GM06990 (cell line): ENCODE measurements around the gene GDPD2.

Experiments used
- DNase-seq: peaks from one replicate; pipeline ENCODE4 v3.0.0-alpha.2; 2011; ENCODE audit not compliant: insufficient read length; ENCODE audit errors: extremely low read depth
- H3K27me3 ChIP-seq: replicated peaks from 2 replicates; pipeline ENCODE4 v1.6.0; 2011; ENCODE audit warnings: low read length; ENCODE audit not compliant: control insufficient read depth, insufficient read depth
- H3K36me3 ChIP-seq: 2 replicates; pipeline ENCODE4 v1.5.1; 2011; ENCODE audit warnings: low read length; ENCODE audit not compliant: control insufficient read depth, insufficient read depth
- H3K4me3 ChIP-seq: replicated peaks from 2 replicates; pipeline ENCODE4 v1.5.1; 2011; ENCODE audit warnings: low read depth, mild to moderate bottlenecking, control low read depth, low read length
- CTCF ChIP-seq: IDR thresholded peaks from 2 replicates; pipeline ENCODE4 v1.5.1; 2011; ENCODE audit warnings: low read length, control low read depth, mild to moderate bottlenecking, inconsistent platforms; ENCODE audit not compliant: insufficient read depth, poor library complexity, severe bottlenecking

Gene GDPD2

GRCh38 chrX:70456256-70456655 is 33.1 kb downstream of the GDPD2 start:
- no peak overlapping the region for H3K4me3 ChIP-seq
- no peaks in the 10 kb centered on the region for H3K27me3 ChIP-seq
- no peak for TF ChIP-seq CTCF
- DNase-seq = no peak
- no peaks in the 10 kb centered on the region for H3K36me3 ChIP-seq

GRCh38 chrX:70461026-70461425 is 37.9 kb downstream of the GDPD2 start:
- no peaks in the 10 kb centered on the region for H3K27me3 ChIP-seq
- H3K36me3 ChIP-seq = no peaks in the 10 kb centered on the region
- DNase-seq = no peak
- TF ChIP-seq CTCF = no peak
- no peak overlapping the region for H3K4me3 ChIP-seq

DNA sequence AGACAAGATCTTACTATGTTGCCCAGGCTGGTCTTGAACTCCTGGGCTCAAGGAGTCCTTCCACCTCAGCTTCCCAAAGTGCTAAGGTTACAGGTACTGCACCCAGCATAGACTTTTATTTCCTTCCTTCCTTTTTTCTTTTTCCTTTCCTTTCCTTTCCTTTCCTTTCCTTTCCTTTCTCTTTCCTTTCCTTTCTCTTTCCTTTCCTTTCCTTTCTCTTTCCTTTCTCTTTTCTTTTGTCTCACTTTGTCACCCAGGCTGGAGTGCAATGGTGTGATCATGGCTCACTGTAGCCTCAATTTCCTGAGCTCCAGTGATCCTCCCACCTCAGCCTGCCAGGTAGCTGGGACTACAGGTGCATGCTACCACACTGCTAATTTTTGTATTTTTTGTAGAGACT is 40.9 kb downstream of the GDPD2 start:
- DNase-seq = no peak
- H3K36me3 ChIP-seq = no peaks in the 10 kb centered on the region
- TF ChIP-seq CTCF = no peak

GRCh38 chrX:70466968-70467367 is 43.9 kb downstream of the GDPD2 start:
- Histone ChIP-seq H3K36me3 (no peaks in the 10 kb centered on the region), H3K27me3 (no peaks in the 10 kb centered on the region), H3K4me3 (no peak overlapping the region)
- no peak for DNase-seq
- TF ChIP-seq CTCF = no peak

More for the DNA sequence above, 40.9 kb downstream of the GDPD2 start:
- Histone ChIP-seq H3K4me3 (no peak overlapping the region), H3K27me3 (no peaks in the 10 kb centered on the region)

GRCh38 chrX:70468709-70469108 is 45.6 kb downstream of the GDPD2 start:
- DNase-seq = no peak
- Histone ChIP-seq H3K4me3 (no peak overlapping the region), H3K36me3 (no peaks in the 10 kb centered on the region), H3K27me3 (no peaks in the 10 kb centered on the region)
- no peak for TF ChIP-seq CTCF

- Histone ChIP-seq H3K27me3 (no peaks in the 10 kb centered on the region), H3K36me3 (no peaks in the 10 kb centered on the region), H3K4me3 (no peak overlapping the region)
- DNase-seq = peak; percentile 30
- TF ChIP-seq CTCF = no peak
Observed at GRCh38 chrX:70470850-70471289, 47.8 kb downstream of the GDPD2 start.
